ENCODE results near the gene TLDC2.
"Not testable (repeated sequence)": the region's sequence is repeated elsewhere in the genome, so short reads cannot be mapped to it uniquely, and the experiment has no call there.

Gene TLDC2

DNA sequence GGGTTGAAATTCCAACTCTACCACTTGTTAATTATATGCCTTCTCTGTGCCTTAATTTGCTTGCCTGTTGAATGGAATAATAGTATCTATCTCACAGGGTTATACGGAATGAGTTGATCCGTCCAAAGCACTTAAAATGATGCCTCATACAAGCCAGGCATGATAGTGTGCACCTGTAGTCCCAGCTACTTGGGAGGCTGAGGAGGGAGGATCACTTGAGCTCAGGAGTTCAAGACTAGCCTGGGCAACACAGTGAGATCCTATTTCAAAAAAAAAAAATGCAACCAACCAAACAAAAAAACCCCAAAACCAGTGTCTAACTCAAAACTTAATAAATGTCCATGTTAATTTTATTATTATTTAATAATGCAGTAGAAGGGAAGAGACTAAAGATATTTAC lies 40.3 kb downstream of the TLDC2 start:
- DNase-seq = no peak

DNA sequence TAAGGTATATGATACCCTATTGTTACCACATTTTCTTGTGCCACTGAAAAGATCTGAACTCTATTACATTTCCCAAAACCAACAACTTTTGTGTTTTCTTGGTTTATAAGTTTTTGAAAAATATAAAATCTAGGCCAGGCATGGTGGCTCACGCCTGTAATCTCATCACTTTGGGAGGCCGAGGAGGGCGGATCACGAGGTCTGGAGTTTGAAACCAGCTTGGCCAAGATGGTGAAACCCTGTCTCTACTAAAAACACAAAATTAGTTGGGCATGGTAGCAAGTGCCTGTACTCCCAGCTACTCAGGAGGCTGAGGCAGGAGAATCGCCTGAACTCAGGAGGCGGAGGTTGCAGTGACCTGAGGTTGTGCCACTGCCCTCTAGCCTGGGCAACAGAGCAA lies 41.3 kb downstream of the TLDC2 start:
- no peak for DNase-seq

DNA sequence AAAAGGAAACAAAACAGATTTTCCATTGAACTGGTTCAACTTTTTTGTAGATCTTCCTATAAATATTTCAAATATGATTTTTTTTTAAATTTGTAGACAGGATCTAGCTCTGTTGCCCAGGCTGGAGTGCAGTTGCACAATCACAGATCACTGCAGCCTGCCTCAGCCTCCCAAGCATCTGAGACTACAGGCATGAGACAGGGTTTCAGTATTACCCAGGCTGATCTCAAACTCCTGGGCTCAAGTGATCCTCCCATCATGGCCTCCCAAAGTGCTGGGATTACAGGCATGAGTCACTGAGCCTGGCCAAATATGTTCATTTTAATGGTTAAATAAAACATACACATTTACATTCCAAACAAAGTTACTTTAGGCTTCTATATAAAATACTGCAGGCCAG lies 42.0 kb downstream of the TLDC2 start:
- no peak for DNase-seq

DNA sequence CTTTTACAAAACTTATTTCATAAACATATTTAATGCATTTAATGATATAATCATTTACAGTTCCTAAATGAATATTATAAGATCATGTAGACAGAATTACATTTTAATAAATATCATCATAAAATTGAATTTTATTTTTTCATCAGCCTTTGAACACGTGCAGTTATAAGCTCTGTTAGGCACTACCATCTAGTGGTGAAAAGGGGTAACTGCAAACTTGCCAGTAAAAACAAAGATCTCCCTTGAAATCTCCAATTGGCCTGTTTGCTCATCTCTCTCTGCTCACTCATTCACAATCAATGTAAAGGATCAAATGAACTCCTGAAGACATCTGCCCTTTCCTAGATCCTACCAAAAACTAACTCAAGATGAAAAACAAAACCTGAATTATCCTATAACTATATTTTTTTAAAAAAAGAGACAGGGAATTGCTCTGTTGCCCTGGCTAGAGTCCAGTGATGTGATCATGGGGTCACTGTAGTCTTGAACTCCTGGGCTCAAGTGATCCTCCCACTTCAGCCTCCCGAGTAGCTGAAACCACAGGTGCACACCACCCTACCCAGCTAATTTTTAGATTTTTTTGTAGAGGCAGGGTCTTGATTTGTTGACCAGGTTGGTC lies 43.9 kb downstream of the TLDC2 start:
- peak in 1 of 2 donors; percentile 45 for DNase-seq

GRCh38 chr20:36920334-36920730 lies 44.4 kb downstream of the TLDC2 start:
- DNase-seq = no peak

GRCh38 chr20:36924167-36925045 lies 48.5 kb downstream of the TLDC2 start:
- DNase-seq = no peak

- no peak for DNase-seq
Measured at GRCh38 chr20:36925234-36925633, 49.3 kb downstream of the TLDC2 start.

DNA sequence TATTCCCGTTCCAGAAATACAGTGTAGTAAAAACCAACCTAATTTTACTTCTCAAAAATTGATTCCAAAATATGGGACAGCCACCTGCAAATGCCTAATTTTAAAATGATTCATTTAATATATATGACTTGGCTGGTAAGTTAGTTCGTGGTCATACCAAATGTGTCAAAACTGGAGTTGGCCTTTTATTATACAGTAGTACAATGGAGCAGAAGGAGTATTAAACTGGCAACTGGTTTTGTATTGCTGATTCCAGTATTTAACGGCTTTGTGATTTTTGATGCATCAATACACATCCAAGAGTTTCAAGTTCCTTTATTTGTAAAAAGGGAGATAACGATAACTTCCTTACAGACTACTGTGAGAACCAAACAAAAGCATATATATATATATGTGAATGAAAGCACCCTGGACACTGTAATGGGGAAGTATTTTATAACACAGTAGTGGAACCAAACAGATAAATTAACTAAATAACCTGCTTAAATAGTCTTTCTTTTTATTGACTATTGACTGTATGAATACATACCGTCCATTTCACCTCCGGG lies 50.8 kb downstream of the TLDC2 start:
- no peak for DNase-seq

- no peak for DNase-seq
Measured at GRCh38 chr20:36927704-36928103, 51.8 kb downstream of the TLDC2 start.

GRCh38 chr20:36929290-36929689 lies 53.4 kb downstream of the TLDC2 start:
- no peak for DNase-seq

DNA sequence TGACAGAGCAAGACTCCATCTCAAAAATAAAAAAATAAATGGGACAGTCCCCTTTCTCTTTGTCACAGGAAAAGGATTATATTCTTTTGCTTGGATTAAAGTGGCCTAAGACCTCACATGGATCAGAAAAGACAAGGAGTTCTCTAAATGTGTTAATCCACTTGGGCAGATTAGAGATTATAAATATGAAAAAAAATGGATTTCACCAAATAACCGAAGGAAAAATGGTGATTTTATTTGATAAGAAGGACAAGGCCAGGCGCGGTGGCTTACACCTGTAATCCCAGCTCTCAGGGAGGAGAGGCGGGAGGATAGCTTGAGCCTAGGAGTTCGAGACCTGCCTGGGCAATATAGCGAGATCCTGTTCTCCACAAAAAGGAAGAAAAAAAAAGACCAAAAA lies 53.8 kb downstream of the TLDC2 start:
- DNase-seq = no peak

- DNase-seq = not testable (repeated sequence)
Measured at GRCh38 chr20:36932067-36932466, 56.1 kb downstream of the TLDC2 start.

DNA sequence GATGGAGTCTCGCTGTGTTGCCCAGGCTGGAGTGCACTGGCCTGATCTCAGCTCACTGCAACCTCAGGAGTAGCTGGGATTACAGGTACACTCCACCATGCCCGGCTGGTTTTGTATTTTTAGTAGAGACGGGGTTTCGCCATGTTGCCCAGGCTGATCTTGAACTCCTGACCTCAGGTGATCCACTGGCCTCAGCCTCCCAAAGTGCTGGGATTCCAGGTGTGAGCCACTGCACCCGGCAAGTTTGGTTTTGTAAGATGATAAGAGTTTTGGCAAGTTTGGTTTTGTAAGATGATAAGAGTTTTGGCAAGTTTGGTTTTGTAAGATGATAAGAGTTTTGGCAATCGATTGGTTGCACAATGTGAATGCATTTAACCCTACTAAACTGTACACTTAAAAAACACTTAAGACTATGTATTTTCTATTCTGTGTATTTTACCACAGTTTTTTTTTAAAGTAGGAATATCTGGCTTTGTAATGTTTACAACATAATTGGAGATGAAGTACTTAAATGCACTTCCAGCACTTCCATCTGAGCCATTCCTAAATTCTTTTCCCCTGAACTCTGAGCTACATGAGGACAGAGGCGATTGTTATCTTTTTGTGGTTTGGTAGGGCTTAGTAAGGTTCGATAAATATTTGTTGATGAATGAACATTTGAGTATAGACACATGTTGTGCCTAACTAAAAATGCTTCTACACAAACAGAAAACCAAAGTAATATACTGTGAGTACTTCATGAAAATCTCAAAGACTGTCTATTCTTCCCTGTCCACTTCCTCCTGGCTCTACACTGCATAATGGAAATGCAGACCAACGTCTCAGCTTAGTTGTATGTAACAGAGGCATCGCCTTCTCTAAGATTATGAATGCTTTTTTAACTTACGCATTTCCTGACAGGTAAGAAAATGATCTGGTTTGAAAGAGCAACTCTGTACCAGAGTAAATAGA lies 56.8 kb downstream of the TLDC2 start:
- no peak for DNase-seq

GRCh38 chr20:36933571-36933970 lies 57.6 kb downstream of the TLDC2 start:
- DNase-seq = not testable (repeated sequence)

- no peak for DNase-seq
Measured at GRCh38 chr20:36936341-36936740, 60.4 kb downstream of the TLDC2 start.

GRCh38 chr20:36936761-36937401 lies 60.9 kb downstream of the TLDC2 start:
- not testable (repeated sequence) for DNase-seq

DNA sequence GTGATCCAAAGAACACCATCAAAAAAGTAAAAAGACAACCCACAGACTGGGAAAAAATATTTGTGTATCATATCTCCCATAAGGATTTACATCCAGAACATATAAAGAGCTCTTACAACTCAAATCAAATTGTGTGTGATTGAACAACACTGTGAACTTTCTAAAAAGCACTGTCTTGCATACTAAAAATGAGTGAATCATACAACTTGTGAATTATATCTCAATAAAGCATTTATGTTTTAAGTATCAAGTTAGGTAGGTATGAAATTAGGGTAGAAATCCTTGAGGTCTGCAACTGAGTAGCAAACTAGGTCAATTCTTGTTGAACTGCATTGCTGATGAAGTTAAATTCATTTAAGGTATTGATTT lies 61.4 kb downstream of the TLDC2 start:
- DNase-seq = no peak

DNA sequence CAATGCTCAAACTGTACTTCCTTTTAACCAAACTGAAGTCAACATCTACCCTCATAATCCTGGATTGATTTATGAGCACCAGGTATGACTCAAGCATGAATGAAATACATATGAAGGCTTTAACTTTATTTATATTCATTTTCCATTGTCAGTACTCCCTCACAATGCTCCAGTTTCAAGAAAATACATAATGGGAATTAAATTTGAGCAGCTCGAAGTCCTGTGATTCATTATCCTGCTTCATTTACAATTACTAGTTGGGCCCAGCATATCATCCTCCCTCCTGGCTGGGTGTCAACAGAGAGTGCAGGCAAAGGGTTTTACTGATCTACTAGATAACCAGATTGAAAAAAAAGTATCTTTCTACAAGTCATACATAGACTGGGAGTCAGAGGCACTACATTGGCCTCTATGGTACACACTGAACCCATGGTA lies 65.5 kb downstream of the TLDC2 start:
- no peak for DNase-seq
